SK-N-MC (cell line): ENCODE data around the gene C1orf174.

Experiments
- EZH2 ChIP-seq: fragments of 200-600 bp; sonication (generic); IDR thresholded peaks from one replicate; pipeline ENCODE4 v1.6.1; 2017; ENCODE audit warnings: antibody characterized with exemption
- POLR2AphosphoS5 ChIP-seq: IDR thresholded peaks from 2 replicates; pipeline ENCODE4 v1.6.1; 2012; ENCODE audit warnings: mild to moderate bottlenecking, low read depth, low read length, borderline replicate concordance

GRCh38 chr1:3907621-3908165 is 7.6 kb upstream of the C1orf174 start:
- TF ChIP-seq EZH2, result no peak
- TF ChIP-seq POLR2AphosphoS5, result no peak
